ENCODE measurements around the gene SLC4A8.

The SLC4A8 gene

DNA sequence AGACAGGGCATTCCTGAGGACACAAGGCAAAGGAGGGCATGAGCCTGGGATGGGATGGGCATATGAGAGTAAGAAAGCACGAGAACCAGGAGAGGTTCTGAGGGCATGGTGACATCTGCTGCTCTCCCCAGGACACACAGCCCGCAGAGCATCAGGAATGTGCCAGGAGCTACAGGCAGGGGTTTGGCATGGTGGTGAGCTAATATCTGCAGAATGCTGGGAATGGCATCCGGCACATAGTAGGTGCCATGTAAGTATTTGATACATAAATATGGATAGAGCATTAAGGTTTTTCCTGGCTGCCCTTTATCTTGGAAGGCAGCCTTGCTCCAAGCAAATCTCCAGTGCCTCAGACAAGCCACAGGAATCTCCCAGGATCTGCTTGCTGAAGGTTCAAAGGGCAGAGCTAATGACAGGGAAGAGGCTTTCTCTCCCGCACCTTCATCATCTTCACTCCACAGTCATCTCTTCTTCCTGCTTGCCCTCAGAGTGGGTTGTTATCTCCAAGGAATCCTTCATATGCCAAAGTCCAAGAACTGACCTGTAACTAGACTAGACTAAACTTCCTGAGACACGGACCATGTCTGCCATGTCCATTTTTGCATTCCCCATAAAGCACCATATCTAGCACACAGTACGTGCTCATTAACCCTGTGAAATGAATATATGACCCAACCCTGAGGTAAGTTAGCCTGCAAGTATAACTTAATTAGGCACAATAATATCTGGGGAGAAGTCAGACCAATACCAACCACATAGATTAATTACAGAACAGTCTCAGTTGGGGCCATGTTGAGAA is 104.4 kb downstream of the SLC4A8 start:
- no peak for DNase-seq

DNA sequence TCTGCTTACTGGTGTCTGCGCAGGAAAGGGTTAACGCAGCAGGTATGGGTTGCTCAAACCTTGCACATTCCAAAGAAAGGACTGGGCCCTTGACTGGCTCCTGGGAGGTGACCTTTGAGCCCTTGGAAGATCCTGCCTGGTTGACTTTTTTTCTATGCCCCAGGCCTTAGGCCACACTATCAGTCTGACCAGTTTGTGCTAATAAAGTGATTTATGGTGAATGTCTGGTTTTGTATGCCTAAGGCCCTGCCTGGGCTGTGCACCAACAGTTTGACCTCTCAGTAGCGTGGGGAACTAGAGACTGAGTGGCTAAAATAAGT is 105.0 kb downstream of the SLC4A8 start:
- DNase-seq, result no peak

DNA sequence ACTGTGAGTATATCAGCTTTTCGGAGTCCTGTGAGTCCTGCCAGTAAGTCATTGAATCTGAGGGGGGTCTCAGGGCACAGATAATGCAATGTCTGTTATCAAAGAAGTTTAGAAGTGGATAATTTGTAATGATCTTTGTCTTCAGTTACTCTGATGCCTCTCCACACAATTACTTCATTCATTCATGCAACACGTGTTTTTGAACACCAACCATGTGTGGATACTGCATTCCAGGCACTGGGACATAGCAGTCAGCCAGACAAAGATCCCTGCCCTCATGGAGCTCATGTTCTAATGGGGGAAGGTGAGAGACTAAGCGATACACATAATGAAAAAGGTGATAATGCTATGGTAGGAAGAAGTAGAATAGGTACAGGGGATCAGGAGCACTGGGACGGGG is 105.6 kb downstream of the SLC4A8 start:
- DNase-seq, result no peak

DNA sequence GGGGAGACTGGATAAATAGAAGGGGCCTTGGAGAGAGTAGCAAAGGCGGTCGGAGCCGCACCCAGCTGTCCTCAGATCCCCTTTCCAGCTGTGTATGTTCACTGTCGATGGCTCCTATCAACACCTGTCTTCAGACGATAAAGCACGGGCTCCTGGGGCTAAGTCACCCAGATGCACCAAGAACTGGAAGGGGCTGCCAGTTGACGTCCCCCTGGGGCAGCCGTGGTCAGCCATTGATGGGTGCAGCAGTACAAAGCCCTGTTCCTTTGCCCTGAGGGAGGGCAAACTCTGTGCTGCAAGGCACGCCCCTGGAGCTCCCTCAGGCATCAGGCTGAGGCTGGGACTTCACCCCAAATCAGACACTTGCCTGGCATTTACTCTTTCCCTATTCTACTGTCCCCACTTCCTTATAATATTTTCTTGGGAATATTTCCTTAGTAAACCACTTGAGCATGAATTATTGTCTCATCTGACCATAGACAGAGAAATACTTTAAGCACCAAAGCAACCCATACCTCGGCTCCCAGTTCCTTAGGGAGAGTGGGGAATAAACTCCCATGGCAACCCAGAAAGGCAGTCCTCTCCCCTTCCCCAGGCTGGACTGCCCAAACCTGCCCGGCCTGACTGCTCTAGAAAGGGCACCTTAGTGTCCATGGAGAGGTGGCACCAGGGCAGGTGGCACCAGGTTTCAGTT is 106.8 kb downstream of the SLC4A8 start:
- DNase-seq, result no peak

DNA sequence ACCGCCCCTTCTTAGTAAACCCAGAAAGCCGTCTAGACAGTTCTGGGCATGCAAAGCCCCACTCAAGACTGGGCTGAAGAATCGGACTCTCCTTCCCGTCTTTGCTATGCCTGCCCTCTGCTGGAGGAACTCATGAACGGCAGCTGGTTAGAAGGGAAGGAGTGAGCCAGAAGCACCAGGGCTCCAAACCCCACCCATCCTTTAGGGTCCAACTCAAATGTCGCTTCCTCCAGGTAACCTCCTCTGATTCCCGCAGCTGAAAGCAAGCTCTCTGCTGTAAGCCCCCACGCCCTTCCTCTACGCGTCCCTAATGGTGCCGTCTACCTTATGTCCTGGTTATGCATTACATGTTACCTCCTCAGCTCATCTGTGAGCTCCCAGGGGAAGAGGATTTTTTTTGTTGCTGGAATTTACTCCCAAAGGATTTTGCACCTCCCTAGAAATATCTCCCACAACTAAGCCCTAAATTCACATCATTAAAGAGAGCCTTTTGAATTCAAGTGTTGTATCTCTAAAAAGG is 107.4 kb downstream of the SLC4A8 start:
- peak; percentile 56 for DNase-seq

DNA sequence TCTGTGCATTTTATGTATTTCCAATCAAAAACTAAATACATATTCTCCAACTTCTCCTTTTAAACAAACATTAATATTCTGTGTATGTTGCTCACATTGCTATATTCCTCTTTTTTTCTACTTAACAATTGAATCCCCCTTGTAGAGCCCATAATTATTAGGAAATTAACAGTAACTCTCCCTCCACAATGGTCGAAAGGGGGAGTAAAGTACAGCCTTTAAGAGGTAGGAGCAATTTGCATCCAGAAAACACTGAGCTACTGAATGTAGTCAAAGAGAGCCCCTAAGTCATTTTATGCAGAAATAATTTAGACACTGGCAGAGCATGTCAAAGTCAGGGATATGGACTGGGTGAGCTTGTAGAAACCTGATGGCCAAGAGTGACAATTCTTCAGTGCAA is 109.2 kb downstream of the SLC4A8 start:
- DNase-seq, result no peak

DNA sequence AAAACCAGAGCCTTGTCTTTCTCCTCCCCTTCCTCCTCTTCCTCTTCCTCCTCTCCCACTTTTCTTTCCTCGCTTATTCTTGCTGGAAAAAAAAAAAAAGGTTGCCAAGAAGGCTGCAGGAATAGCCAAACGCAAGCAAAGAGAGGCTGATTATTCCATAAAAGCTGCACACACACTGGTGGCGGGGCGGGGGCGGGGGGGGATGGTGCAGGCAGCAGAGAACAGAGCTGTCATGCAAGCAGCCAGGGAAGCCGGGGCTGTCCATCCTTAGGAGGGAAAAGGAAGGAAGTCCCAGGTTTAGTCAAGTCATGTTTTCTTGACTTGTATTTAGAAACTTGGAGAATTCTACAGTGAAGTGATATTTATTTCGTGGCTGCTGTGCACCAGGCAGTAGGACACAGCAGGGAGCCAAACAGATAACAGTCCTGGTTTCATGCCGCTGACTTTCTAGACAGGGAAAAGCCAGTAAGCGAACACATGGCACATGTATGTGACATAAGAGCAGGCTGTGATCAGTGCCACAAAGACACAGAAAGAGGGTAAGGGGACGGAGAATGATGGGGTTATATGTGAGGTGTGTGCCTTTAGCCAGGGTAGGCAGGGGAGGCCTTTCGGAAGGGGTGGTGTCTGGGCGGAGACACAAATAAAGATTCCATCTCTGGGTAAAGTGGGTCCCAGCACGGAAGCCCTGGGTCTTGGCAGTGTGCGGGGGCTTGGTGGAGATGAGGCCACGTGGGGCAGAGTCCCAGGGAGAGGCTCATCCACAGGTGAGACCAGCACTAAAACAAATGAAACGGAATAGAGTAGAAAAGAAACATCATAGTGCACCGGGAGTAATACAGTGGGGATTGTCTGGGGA is 109.8 kb downstream of the SLC4A8 start:
- DNase-seq, result no peak

DNA sequence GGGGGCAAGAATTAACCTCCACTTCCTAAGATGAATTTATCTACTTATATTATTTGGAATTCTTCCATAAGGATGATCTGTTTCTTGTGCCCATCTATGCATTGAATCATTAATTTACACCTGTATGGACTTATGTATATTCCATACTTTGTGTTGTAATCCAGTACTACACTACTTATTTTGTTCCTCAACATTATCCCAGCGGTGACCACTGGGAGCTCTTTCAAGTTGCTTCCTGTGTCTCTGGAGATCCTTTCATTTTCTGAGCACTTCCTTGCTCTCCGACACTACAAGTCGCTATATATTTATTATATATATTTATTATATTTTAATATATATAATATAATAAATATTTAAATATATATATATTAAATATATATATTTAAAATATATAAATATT is 111.5 kb downstream of the SLC4A8 start:
- no peak for DNase-seq

DNA sequence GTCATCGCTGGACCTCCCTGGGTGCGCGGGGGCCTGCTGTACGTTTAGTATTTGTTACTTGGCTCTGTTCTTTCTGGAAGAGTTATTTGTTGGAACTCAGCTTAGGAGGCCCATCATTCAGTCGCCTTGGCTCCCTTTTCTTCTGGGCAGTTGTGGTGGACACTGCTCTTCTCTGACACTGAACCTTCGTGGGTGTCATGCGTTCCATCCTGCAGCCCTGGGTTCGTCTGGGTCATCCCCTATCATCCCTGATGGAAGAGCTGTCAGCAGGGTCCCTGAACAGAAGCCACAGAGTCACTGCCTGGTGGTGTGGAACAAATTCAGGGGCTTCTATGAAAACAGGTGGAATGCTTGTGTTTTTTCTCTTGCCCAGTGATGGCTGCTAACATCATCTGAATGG is 113.5 kb downstream of the SLC4A8 start:
- DNase-seq, result no peak

DNA sequence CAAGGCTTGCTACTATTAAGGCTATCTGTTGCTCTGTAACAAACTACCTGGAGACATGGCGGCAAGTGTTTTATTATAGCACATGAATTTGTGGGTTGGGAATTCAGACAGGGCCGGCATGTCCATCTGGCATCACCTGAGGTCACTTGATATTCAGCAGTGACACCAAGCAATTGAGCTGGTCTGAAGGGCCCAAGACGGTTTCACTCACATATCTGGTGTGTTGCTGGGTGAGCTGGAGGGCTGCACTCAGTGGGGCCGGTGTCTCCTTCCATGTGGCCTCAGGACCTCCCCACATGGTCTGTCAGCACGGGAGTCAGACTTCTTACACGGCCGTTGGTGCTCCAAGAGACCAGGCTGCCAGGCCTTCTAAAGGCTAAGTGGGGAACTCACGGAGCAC is 114.0 kb downstream of the SLC4A8 start:
- no peak for DNase-seq

DNA sequence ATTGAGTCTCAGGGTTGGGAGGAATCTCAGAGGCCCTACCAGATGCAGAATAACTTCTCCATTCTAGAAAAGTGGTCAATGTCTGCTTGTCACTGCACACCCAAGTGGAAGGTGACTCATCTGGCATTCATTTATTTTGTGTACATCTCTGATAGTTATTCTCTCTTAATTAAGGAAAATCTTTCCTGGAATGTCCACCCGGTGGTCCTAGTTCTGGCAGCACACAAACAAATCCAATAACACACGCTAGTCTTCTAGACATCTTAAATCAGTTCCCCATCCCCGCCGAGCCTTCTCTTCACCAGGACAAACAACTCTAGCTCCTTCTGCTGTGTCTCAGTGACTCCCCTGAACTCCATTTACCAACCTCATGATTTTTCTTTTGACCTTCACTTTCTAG is 116.4 kb downstream of the SLC4A8 start:
- DNase-seq, result no peak

DNA sequence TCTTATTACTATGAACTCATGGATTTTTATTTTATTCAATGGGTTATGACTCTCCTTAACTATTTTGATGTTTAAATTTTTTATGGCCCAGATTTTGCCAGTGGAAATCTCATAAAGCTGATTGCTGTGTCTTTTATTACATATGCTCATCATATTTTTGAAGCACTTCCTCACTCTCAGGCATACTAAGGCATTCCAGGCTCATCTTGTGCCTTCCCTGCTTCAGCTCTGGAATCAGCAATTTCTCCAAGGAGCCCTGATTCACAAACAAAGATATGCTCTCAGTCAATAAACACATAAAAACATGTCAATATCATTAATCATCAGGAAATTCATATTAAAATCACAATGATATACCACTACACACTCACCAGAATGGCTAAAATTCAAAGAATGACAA is 121.5 kb downstream of the SLC4A8 start:
- no peak for DNase-seq

DNA sequence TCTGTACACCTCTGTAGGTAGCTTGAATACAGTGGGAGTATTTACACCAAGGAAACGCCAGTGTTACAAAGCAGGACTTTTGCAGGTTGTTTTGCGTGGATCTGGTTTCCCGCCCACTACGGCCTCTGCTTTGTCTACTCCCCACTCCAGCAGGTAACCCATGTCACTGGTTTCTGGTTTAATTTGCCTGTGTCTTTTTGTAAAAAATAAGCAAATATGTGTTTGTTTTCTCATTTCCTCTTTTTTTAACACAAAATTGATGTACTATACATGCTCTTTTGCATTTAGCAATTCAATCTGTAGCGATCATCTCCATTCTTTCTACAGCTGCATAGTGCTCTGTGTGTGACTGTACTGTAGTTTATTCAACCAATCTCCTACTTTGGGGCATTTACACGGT is 123.0 kb downstream of the SLC4A8 start:
- no peak for DNase-seq

DNA sequence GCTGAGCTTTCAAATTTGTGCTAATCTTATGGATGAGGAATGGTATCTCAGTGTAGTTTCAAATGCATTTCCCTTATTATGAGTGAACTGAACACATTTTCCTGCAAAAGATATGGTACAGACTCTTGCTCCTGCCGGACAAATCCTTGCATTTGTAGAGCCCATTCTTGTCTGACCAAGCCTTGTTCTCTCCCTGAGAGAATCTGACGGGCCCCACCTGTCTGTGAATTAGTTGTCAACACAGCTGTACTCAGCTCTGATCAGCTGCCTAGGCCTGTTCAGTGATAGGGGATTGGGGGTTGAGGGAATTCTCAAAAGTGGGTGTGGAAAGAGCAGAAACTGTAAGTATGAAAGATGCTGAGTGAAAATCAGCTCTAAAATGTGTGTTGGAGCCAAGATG is 123.6 kb downstream of the SLC4A8 start:
- no peak for DNase-seq

DNA sequence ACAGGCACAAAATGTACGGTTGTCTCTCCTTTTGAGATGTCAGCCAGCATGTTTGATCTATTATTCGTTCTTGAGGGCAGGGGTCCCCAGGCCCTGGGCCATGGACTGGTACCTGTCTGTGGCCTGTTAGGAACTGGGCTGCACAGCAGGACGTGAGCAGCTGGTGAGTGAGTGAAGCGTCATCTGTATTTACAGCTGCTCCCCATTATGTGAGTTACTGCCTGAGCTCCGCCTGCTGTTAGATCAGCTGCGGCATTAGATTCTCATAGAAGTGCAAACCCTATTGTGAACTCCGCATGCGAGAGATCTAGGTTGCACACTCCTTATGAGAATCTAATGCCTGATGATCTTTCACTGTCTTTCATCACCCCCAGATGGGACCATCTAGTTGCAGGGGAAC is 125.0 kb downstream of the SLC4A8 start:
- DNase-seq, result no peak

Measured in T-helper 9 cell (primary cell).